ENCODE results near the gene PIERCE2. TPM values are rescaled to one million over a fixed set of nuclear protein-coding genes. Genes with fewer than 3 reads are reported as not detected.
"Not testable (repeated sequence)": the region's sequence is repeated elsewhere in the genome, so short reads cannot be mapped to it uniquely, and the experiment has no call there.

The PIERCE2 gene
- not detected for total RNA-seq

DNA sequence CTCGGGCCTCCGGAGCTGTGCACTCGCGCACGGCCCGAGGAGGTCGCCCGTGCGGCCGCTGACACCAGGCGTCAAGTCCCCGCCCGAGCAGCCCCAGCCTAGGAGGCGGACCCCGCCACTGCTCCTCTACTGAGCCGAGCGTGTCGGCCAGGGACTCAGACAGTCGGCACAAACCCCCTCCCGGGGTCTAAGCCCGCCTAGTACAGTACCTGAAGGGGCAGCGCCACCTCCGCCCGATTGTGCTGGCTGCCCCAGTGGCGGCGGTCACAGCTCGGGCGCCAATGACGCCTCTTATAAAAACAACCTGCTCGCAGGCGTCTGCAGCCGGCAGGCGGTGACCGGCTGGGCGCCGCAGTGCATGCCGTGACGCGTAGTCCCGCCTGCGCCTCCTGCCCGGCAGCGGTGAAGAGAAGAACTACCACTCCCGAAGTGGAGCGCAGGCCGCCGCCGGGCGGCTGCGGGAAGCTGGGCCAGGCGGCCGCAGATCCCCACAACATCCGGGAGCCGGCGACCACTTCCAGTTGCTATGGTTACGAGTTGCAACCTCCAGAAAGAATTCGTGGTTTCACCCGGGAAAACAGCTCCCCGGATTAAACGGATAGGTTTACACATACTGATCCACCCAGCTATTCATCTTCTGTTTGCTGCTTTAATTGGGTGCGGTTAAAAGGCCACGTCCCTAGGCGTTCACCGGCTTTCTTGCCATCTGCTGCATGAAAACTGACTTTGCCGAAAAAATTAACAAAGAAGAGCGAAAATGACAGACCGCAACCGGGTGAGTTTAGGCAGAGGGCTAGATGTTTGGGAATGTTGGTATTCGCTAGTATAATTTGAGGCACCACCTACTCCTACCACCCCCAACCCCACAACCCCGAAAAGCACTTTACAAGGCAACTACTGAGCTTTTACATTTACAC is at the start of gene PIERCE2, which contains the start of gene CCPG1:
TSS of gene PIERCE2 (plus strand) at position 484 of the 917 bp plus-strand sequence. CDS start at position 758, 274 bp downstream.
TSS of gene CCPG1 (minus strand) at position 348 of the 917 bp plus-strand sequence. CDS start 18,935 bp downstream, outside the sequence.
- POLR2A ChIA-PET = interaction anchor here (1.0 to 1.4 kb wide), 3 partner anchors 49 to 211 kb away, joined by 3 to 7 read pairs (median 5); partner anchors contain the start of genes PIGB, PIGBOS1 and RSL24D1

DNA sequence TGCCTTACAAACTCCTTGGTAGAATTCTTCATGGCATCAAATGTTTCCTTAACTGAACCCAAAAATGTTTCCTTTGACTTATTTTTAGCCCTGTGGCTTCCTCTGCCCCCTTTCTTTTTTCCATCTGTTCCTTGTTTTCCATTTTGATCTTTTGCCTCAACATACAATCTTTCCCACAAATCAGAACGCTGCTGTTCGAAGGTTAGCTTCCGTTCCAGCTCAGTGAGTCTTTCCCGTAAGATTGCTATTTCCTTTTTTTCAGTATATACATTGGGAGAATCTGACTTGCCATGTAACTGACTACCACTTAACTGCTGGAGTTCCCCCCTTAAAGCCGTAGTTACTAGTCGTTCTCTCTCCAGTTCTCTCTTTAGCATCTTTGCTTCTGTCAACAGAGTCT is 48.0 kb upstream of the PIERCE2 start:
- ChIA-PET POLR2A (no interaction called here), CTCF (no interaction called here)

More for the DNA sequence above, at the start of gene PIERCE2, which contains the start of gene CCPG1:
- CTCF ChIA-PET = interaction anchor here (0.6 to 2.5 kb wide), 8 partner anchors 25 to 143 kb away, joined by 3 to 9 read pairs (median 3); partner anchors contain the start of genes PIGB and PIGBOS1

DNA sequence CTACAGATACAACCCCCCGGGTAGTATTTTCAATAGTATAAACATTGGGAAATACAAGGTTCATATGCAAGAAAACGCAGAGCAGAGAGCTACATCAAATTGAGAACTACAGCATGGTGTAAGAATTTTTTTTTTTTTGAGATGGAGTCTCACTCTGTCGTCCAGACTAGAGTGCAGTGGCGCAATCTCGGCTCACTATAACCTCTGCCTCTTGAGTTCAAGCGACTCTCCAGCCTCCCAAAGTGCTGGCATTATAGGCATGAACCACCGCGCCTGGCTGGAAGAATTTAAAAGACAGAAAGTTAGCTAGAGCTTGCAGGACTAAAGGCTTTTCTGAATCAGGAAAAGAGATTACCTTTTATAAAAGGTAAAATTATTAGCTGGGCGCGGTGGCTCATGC is 47.2 kb upstream of the PIERCE2 start:
- POLR2A ChIA-PET = no interaction called here
- CTCF ChIA-PET = no interaction called here

DNA sequence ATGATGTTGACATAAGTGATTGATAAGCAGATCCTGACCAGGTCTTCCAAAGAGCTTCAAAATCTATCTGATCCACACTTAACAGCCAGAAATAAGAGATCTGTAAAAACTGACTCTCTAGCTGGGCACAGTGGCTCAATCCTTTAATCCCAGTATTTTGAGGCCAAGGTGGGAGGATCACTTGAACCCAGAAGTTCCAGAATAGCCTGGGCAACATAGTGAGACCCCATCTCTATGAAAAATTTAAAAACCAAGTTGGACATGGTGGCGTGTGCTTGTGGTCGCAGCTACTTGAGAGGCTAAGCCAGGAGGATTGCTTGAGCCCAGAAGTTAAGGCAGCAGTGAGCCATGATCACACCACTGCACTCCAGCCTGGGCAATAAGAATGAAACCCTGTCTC is 45.7 kb upstream of the PIERCE2 start:
- ChIA-PET POLR2A (no interaction called here), CTCF (no interaction called here)

GRCh38 chr15:55366981-55367380 is 41.3 kb upstream of the PIERCE2 start:
- ChIA-PET POLR2A (no interaction called here), CTCF (no interaction called here)

- ChIA-PET CTCF (no interaction called here), POLR2A (no interaction called here)
These were observed 35.4 kb upstream of the PIERCE2 start for GRCh38 chr15:55372701-55373440.

- POLR2A ChIA-PET = no interaction called here
- CTCF ChIA-PET = interaction anchor here (0.8 kb wide), 1 partner anchor 1083 kb away, joined by 3 read pairs; no protein-coding TSS in a partner anchor
These were observed 29.2 kb upstream of the PIERCE2 start for GRCh38 chr15:55379095-55379494.

DNA sequence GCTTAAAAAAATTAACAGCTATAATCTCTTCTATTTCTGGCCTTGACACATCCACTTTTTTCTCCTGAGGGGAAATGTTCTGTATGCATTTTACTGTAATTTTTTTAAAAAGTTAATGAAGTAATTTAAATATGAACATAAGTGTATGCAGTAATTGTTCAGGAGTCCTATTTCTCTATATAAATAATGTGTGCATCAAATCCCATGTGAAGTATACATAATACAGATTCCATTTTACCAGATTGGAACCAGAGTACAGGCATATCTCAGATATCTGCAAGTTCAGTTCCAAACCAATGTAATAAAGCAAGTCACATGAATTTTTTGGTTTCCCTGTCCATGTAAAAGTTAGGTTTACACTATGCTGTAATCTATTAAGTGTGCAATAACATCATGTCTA is 26.7 kb upstream of the PIERCE2 start:
- POLR2A ChIA-PET = no interaction called here
- CTCF ChIA-PET = interaction anchor here (0.9 kb wide), 1 partner anchor 16 kb away, joined by 3 read pairs; no protein-coding TSS in a partner anchor

- ChIA-PET CTCF (interaction anchor here (0.9 kb wide), 1 partner anchor 25 kb away, joined by 3 read pairs; the partner anchor contains the start of gene PIERCE2), POLR2A (no interaction called here)
These were observed 24.6 kb upstream of the PIERCE2 start for GRCh38 chr15:55383687-55384086.

DNA sequence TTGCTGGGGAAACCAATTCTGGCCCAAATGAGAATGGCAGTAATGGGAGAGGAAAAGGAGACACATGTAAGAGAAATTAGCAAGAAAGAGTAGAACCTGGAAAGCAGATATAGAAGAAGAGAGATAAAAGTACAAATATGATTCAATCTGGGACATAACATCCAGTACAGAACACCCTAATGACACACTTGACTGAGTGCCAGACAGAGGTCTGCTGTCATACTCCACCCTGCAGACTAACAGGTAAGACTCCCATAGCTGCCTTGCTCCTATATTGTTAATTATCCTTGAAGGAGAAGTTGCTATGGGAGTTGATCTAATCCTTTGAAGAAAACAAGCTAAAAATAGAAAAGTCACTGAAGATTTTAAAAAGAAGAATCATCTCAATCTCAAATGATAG is 21.3 kb upstream of the PIERCE2 start:
- CTCF ChIA-PET = no interaction called here

DNA sequence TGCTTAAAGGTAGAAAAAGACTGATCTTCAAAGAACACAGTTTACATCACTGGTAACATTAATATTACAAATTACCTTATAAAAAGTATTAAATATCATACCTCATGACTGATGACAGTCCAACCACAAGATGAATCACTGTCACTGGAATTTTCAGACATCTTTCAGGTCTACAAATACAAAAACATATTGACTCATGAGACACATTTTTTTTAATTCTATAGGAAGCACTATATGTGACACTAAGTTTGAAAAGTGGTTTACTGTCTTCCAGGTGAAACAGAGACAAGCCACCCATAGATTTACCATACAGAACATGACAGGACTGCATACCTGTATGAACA is 19.1 kb upstream of the PIERCE2 start:
- ChIA-PET CTCF (no interaction called here), POLR2A (interaction anchor here (0.6 to 0.7 kb wide), 2 partner anchors 16 to 172 kb away, joined by 5 to 8 read pairs; no protein-coding TSS in a partner anchor)

More for the DNA sequence above, 21.3 kb upstream of the PIERCE2 start:
- POLR2A ChIA-PET = no interaction called here

- CTCF ChIA-PET = no interaction called here
These were observed 13.6 kb upstream of the PIERCE2 start for GRCh38 chr15:55394694-55395093.

GRCh38 chr15:55398243-55398642 is 10.1 kb upstream of the PIERCE2 start:
- ChIA-PET CTCF (interaction anchor here (0.6 kb wide), 1 partner anchor 34 kb away, joined by 3 read pairs; no protein-coding TSS in a partner anchor), POLR2A (interaction anchor here (0.5 kb wide), 1 partner anchor 29 kb away, joined by 4 read pairs; no protein-coding TSS in a partner anchor)

More at GRCh38 chr15:55394694-55395093, 13.6 kb upstream of the PIERCE2 start:
- POLR2A ChIA-PET = interaction anchor here (0.6 kb wide), 1 partner anchor 64 kb away, joined by 5 read pairs; no protein-coding TSS in a partner anchor

- POLR2A ChIA-PET = interaction anchor here (0.7 kb wide), 1 partner anchor 108 kb away, joined by 6 read pairs; no protein-coding TSS in a partner anchor
These were observed 8.2 kb upstream of the PIERCE2 start for GRCh38 chr15:55400050-55400449.

DNA sequence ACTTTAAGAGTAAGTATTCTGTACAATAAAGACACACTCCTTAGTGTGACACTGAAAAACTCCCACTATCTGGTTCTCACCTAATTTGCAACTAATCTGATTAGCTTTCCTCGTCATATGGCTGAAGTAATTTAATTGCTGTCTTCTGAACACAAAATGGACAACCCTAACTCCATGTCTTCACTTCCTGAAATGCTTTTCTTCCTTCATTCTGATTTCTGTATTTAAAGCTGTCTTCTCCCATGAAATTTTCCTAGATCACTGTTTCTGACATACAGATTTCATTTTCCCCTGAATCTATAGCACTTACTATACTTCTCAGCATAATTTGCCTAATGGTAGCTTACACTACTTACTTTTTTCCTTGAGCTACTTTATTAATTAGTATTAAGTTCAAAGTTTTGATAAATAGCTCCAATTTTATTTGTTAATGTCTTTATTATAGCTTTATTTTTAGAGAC is 6.5 kb upstream of the PIERCE2 start:
- ChIA-PET POLR2A (no interaction called here), CTCF (interaction anchor here (1.3 kb wide), 1 partner anchor 13 kb away, joined by 3 read pairs; no protein-coding TSS in a partner anchor)

More at GRCh38 chr15:55400050-55400449, 8.2 kb upstream of the PIERCE2 start:
- CTCF ChIA-PET = not testable (repeated sequence)

GRCh38 chr15:55402707-55403106 is 5.6 kb upstream of the PIERCE2 start:
- ChIA-PET CTCF (interaction anchor here (1.3 kb wide), 1 partner anchor 12 kb away, joined by 3 read pairs; no protein-coding TSS in a partner anchor), POLR2A (interaction anchor here (0.7 kb wide), 1 partner anchor 1113 kb away, joined by 3 read pairs; no protein-coding TSS in a partner anchor)

- ChIA-PET CTCF (no interaction called here), POLR2A (no interaction called here)
These were observed 4.8 kb upstream of the PIERCE2 start for GRCh38 chr15:55403531-55403930.

DNA sequence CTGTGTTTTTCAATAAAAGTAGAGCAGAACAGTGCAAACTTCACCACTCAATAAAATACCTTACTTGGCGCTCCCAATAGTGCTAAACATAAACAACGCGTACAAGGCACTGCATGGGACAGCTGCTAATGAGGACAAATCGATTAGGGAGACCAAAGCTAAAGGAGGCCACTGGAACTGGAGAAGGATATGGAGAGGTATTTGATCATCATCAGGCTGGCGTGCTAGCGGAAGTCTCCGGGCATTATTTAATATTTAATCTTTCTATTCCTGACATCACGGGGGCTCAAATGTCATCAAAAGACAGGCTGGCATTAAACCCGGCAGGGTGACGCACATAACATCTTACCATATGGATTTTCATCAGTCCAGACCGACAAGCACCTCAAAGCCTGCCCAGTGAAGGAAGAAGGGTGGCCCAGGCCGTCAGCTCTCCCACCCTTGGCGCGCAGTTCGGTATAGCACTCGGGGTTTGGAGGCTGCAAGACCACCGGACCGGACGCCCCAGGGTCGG is 740 bp upstream of the PIERCE2 start:
- POLR2A ChIA-PET = interaction anchor here (1.0 to 1.4 kb wide), 2 partner anchors 49 to 88 kb away, joined by 3 to 5 read pairs; partner anchors contain the start of genes PIGB and PIGBOS1

GRCh38 chr15:55408976-55409375 is 681 bp downstream of the PIERCE2 start:
- ChIA-PET POLR2A (interaction anchor here (1.2 to 1.4 kb wide), 2 partner anchors 90 to 212 kb away, joined by 5 to 7 read pairs; partner anchors contain the start of genes PIGB, PIGBOS1 and RSL24D1), CTCF (interaction anchor here (0.7 to 2.5 kb wide), 6 partner anchors 26 to 144 kb away, joined by 3 to 9 read pairs (median 3); no protein-coding TSS in a partner anchor)

More for the DNA sequence above, 740 bp upstream of the PIERCE2 start:
- CTCF ChIA-PET = interaction anchor here (0.6 to 1.6 kb wide), 4 partner anchors 28 to 139 kb away, joined by 3 to 5 read pairs (median 3); partner anchors contain the start of genes PIGB and PIGBOS1

Data from activated CD8-positive, alpha-beta memory T cell treated with anti-CD3 and anti-CD28 coated beads for 36 hours (primary cell).